Activated CD8-positive, alpha-beta T cell treated with anti-CD3 and anti-CD28 coated beads for 36 hours (primary cell): ENCODE measurements around the gene GFOD2. TPM values are rescaled to one million over a fixed set of nuclear protein-coding genes. Genes with fewer than 3 reads are reported as not detected.

ENCODE experiments used
- ATAC-seq: fragments of 200-7000 bp; cut with Tn5 transposase; one replicate; pipeline ENCODE4 v1.10.0; 2021; ENCODE audit warnings: mild to moderate bottlenecking, moderate library complexity
- CTCF ChIA-PET: fragments of 350-600 bp; sonication (Branson Sonifier 250); formaldehyde crosslinking; loops from one replicate; lab custom pipeline; 2021; ENCODE audit warnings: antibody characterized with exemption; lab: Charles Lee
- POLR2A ChIA-PET: fragments of 350-600 bp; sonication (Branson Sonifier 250); formaldehyde crosslinking; loops from one replicate; lab custom pipeline; 2021; ENCODE audit warnings: antibody characterized with exemption; lab: Charles Lee
- DNase-seq: peaks from one replicate; pipeline ENCODE4 v3.0.0-alpha.2; 2020
- H3K27ac Mint-ChIP-seq: one replicate; pipeline ENCODE4 v1.8.0; 2021; ENCODE audit warnings: mild to moderate bottlenecking, mixed read lengths
- H3K27me3 Mint-ChIP-seq: one replicate; pipeline ENCODE4 v1.8.0; 2021; ENCODE audit warnings: mixed read lengths
- H3K36me3 Mint-ChIP-seq: one replicate; pipeline ENCODE4 v1.8.0; 2021; ENCODE audit warnings: low read depth, mixed read lengths
- H3K4me1 Mint-ChIP-seq: one replicate; pipeline ENCODE4 v1.8.0; 2021; ENCODE audit warnings: low read depth, mixed read lengths
- H3K4me3 Mint-ChIP-seq: one replicate; pipeline ENCODE4 v1.8.0; 2021; ENCODE audit warnings: mild to moderate bottlenecking, moderate library complexity, mixed read lengths
- H3K9me3 Mint-ChIP-seq: one replicate; pipeline ENCODE4 v1.8.0; 2021; ENCODE audit warnings: mixed read lengths
- intact Hi-C: fragments of 100-400 bp; cut with micrococcal nuclease; formaldehyde crosslinking; loops from one replicate; pipeline ENCODE4 v1.10.0; 2022
- total RNA-seq, 2 experiments: library from RNA; stranded (reverse); gene quantifications; one replicate each; pipeline ENCODE4 v1.2.3, GENCODE V29; 2021
- TF ChIP-seq, protein P1 (sequence below): fragments of 200-600 bp; IDR thresholded peaks from one replicate; pipeline ENCODE4 v1.8.0; 2022; ENCODE audit warnings: antibody characterized with exemption, mild to moderate bottlenecking

GFOD2 gene
- total RNA-seq, 2 experiments from 2014 or later, result 11.6 to 14.1 TPM

DNA sequence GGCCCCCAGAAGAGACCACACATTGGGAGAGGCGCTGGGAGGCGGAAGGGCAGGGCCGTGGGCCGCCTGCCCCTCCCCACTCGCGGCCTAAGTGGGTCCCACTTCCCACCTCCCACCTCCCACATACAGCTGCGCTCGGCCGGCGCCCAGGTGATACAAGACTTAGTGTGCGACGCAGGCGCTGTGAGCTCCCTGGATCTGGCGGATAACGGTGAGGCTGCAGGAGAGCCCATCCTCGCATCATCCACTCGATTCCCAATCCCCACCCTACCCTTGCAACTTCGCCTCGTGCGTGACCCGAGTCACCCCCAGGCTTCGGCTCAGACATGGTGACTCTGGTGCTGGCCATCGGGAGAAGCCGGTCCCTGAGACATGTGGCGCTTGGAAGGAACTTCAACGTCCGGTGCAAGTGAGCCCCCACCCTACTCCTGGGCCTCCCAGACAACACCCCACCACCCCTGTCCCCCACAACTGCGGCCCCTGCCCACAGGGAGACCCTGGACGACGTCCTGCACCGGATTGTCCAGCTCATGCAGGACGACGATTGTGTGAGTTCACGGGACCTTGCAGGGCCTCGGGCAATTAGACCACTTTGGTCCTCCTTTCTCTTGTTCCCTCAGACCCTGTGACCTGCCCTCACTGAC, 70.2 kb downstream of the GFOD2 start:
- intact Hi-C loops, result no loop called here
- ChIA-PET POLR2A (interaction anchor here (0.7 to 9.2 kb wide), 4 partner anchors 11 to 128 kb away, joined by 3 to 100 read pairs (median 8); partner anchors contain the start of genes ACD and PARD6A), CTCF (interaction anchor here (1.2 to 2.3 kb wide), 2 partner anchors 23 to 128 kb away, joined by 3 to 9 read pairs; no protein-coding TSS in a partner anchor)
- ATAC-seq (no peak), DNase-seq (no peak)
- H3K36me3 Mint-ChIP-seq, result peaks cover 33% of the 10 kb centered on the region
- no peak overlapping the region for H3K27ac Mint-ChIP-seq
- peaks cover 15% of the 10 kb centered on the region for H3K4me1 Mint-ChIP-seq
- H3K27me3 Mint-ChIP-seq, result no peaks in the 10 kb centered on the region
- no peak overlapping the region for H3K4me3 Mint-ChIP-seq
- TF ChIP-seq, protein P1, sequence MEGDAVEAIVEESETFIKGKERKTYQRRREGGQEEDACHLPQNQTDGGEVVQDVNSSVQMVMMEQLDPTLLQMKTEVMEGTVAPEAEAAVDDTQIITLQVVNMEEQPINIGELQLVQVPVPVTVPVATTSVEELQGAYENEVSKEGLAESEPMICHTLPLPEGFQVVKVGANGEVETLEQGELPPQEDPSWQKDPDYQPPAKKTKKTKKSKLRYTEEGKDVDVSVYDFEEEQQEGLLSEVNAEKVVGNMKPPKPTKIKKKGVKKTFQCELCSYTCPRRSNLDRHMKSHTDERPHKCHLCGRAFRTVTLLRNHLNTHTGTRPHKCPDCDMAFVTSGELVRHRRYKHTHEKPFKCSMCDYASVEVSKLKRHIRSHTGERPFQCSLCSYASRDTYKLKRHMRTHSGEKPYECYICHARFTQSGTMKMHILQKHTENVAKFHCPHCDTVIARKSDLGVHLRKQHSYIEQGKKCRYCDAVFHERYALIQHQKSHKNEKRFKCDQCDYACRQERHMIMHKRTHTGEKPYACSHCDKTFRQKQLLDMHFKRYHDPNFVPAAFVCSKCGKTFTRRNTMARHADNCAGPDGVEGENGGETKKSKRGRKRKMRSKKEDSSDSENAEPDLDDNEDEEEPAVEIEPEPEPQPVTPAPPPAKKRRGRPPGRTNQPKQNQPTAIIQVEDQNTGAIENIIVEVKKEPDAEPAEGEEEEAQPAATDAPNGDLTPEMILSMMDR, result no peak
- no peaks in the 10 kb centered on the region for H3K9me3 Mint-ChIP-seq

DNA sequence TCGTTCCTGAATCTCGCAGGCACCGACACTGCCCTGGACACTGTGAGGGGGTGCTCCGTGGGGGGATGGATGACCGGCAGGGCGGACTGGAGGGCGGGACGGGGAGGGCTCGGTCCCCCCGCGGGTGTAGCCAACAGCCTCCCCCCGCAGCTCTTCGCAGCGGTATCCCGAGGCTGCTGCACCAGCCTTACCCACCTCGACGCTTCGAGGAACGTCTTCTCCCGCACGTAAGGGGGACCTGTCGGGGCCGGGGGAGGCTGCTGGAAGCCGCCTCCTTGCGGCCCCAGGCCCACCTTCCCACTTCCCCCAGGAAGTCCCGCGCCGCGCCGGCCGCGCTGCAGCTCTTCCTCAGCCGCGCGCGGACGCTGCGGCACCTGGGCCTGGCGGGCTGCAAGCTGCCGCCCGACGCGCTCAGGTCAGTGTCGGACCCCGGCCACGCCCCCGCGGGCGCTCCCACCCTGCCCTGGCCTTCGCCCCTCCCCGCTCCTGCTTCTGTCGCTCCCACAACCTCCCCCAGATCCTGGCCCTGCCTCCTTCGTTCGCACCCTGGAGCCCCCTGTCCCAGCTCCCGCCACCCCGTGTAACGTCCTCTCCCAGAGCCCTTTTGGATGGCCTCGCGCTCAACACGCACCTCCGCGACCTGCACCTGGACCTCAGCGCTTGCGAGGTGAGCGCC, 70.9 kb downstream of the GFOD2 start:
- peaks cover 15% of the 10 kb centered on the region for H3K4me1 Mint-ChIP-seq
- no peak overlapping the region for H3K4me3 Mint-ChIP-seq
- DNase-seq (no peak), ATAC-seq (no peak)
- intact Hi-C loops, result no loop called here
- H3K27me3 Mint-ChIP-seq, result no peaks in the 10 kb centered on the region
- TF ChIP-seq, protein P1, result no peak
- POLR2A ChIA-PET, result interaction anchor here (1.2 to 9.2 kb wide), 5 partner anchors 8 to 101 kb away, joined by 4 to 100 read pairs (median 8); partner anchors contain the start of genes ACD, CTCF and PARD6A
- H3K27ac Mint-ChIP-seq, result no peak overlapping the region
- no peaks in the 10 kb centered on the region for H3K9me3 Mint-ChIP-seq
- H3K36me3 Mint-ChIP-seq, result peaks cover 33% of the 10 kb centered on the region
- CTCF ChIA-PET, result interaction anchor here (1.2 to 11.5 kb wide), 4 partner anchors 24 to 128 kb away, joined by 3 to 224 read pairs (median 71); no protein-coding TSS in a partner anchor

GRCh38 chr16:67647681-67648080, 71.4 kb downstream of the GFOD2 start:
- Mint-ChIP-seq H3K27ac (no peak overlapping the region), H3K36me3 (peaks cover 33% of the 10 kb centered on the region), H3K27me3 (no peaks in the 10 kb centered on the region), H3K9me3 (no peaks in the 10 kb centered on the region), H3K4me3 (no peak overlapping the region), H3K4me1 (peaks cover 15% of the 10 kb centered on the region)
- TF ChIP-seq, protein P1, result no peak
- POLR2A ChIA-PET, result interaction anchor here (0.6 to 9.2 kb wide), 7 partner anchors 9 to 106 kb away, joined by 3 to 100 read pairs (median 6); partner anchors contain the start of genes ACD, CTCF and PARD6A
- intact Hi-C loops, result no loop called here
- CTCF ChIA-PET, result interaction anchor here (1.2 to 11.5 kb wide), 3 partner anchors 25 to 127 kb away, joined by 3 to 224 read pairs (median 133); no protein-coding TSS in a partner anchor
- ATAC-seq (no peak), DNase-seq (no peak)

- Mint-ChIP-seq H3K9me3 (no peaks in the 10 kb centered on the region), H3K27ac (peak overlapping the region; percentile 63), H3K4me1 (peaks cover 15% of the 10 kb centered on the region), H3K4me3 (no peak overlapping the region), H3K27me3 (no peaks in the 10 kb centered on the region), H3K36me3 (peaks cover 31% of the 10 kb centered on the region)
- TF ChIP-seq, protein P1, result no peak
- ChIA-PET POLR2A (interaction anchor here (0.6 to 9.2 kb wide), 7 partner anchors 9 to 105 kb away, joined by 3 to 100 read pairs (median 6); partner anchors contain the start of genes ACD, CTCF and PARD6A), CTCF (interaction anchor here (4.9 to 11.5 kb wide), 3 partner anchors 13 to 126 kb away, joined by 51 to 224 read pairs (median 133); partner anchors contain the start of genes ACD and PARD6A)
- DNase-seq, result no peak
- no peak for ATAC-seq
- intact Hi-C loops, result no loop called here
Measured at GRCh38 chr16:67647111-67647651, 71.9 kb downstream of the GFOD2 start.
